Measurements from ENCODE around the gene ZNF668. TPM values are rescaled to one million over a fixed set of nuclear protein-coding genes. Genes with fewer than 3 reads are reported as not detected.
A peak's percentile ranks its signal among the peaks of the same experiment; 100 is the strongest.

ZNF668 gene
- total and polyA plus RNA-seq, 5 donors from 2014 or later = 6.4 to 16.8 (median 7.7) TPM

DNA sequence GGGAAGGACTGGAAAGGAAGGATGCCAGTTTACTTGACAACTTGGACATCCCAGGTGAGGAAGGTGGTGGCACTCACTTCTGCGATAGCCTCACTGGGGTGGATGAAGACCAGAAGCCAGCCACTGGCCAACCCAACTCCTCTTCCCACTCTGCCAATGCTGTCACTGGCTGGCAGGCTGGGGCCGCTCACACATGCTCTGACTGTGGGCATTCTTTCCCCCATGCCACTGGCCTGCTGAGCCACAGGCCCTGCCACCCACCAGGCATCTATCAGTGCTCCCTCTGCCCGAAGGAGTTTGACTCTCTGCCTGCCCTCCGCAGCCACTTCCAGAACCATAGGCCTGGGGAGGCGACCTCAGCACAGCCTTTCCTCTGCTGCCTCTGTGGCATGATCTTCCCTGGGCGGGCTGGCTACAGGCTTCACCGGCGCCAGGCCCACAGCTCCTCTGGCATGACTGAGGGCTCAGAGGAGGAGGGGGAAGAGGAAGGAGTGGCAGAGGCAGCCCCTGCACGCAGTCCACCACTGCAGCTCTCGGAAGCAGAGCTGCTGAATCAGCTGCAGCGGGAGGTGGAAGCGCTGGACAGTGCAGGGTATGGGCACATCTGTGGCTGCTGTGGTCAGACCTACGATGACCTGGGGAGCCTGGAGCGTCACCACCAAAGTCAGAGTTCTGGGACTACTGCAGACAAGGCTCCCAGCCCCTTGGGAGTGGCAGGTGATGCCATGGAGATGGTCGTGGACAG, 4.7 kb upstream of the ZNF668 start:
- no peaks in the 10 kb centered on the region for H3K9me3 ChIP-seq (ENCODE audit: control insufficient read depth in 2 of 2, low read length in 2 of 2)
- peaks cover 18% of the 10 kb centered on the region for H3K4me1 ChIP-seq (ENCODE audit: control insufficient read depth, insufficient read depth, low read length, poor library complexity, severe bottlenecking)
- no peaks in the 10 kb centered on the region for H3K9me3 Mint-ChIP-seq
- no peak for DNase-seq
- peaks cover 29% of the 10 kb centered on the region for H3K36me3 Mint-ChIP-seq
- ATAC-seq (ENCODE audit: low read depth in 2 of 2) = no peak
- H3K27ac ChIP-seq (ENCODE audit: insufficient read depth, low read length, poor library complexity, severe bottlenecking) = no peak overlapping the region
- H3K4me3 ChIP-seq (ENCODE audit: low read depth, low read length) = no peak overlapping the region
- peaks cover 42% of the 10 kb centered on the region for H3K36me3 ChIP-seq (ENCODE audit: control insufficient read depth, insufficient read depth, low read length)
- H3K27ac Mint-ChIP-seq = no peak overlapping the region
- H3K4me3 Mint-ChIP-seq = peak overlapping the region in 1 of 4 donors; percentile 62
- H3K27me3 ChIP-seq (ENCODE audit: control insufficient read depth, insufficient read depth, low read length) = no peaks in the 10 kb centered on the region
- peaks cover 5 to 50% (median 14%) of the 10 kb centered on the region in 4 donors for H3K4me1 Mint-ChIP-seq
- H3K27me3 Mint-ChIP-seq = peaks cover 3% of the 10 kb centered on the region

- Histone ChIP-seq H3K27ac (ENCODE audit: insufficient read depth, low read length, poor library complexity, severe bottlenecking) (no peak overlapping the region), H3K4me1 (ENCODE audit: control insufficient read depth, insufficient read depth, low read length, poor library complexity, severe bottlenecking) (peaks cover 19% of the 10 kb centered on the region), H3K9me3 (ENCODE audit: control insufficient read depth in 2 of 2, low read length in 2 of 2) (no peaks in the 10 kb centered on the region), H3K36me3 (ENCODE audit: control insufficient read depth, insufficient read depth, low read length) (peaks cover 42% of the 10 kb centered on the region), H3K27me3 (ENCODE audit: control insufficient read depth, insufficient read depth, low read length) (no peaks in the 10 kb centered on the region), H3K4me3 (ENCODE audit: low read depth, low read length) (no peak overlapping the region)
- DNase-seq (no peak), ATAC-seq (ENCODE audit: low read depth in 2 of 2) (no peak)
- H3K27me3 Mint-ChIP-seq = peaks cover 4% of the 10 kb centered on the region
- no peak overlapping the region for H3K27ac Mint-ChIP-seq
- H3K36me3 Mint-ChIP-seq = peaks cover 26% of the 10 kb centered on the region
- peak overlapping the region in 2 of 4 donors; percentile 15 to 27 for H3K4me3 Mint-ChIP-seq
- peaks cover 5 to 52% (median 15%) of the 10 kb centered on the region in 4 donors for H3K4me1 Mint-ChIP-seq
- H3K9me3 Mint-ChIP-seq = no peaks in the 10 kb centered on the region
Measured at GRCh38 chr16:31077592-31078396, 3.8 kb upstream of the ZNF668 start.

- Histone ChIP-seq H3K36me3 (ENCODE audit: control insufficient read depth, insufficient read depth, low read length) (peaks cover 42% of the 10 kb centered on the region), H3K27ac (ENCODE audit: insufficient read depth, low read length, poor library complexity, severe bottlenecking) (no peak overlapping the region), H3K9me3 (ENCODE audit: control insufficient read depth in 2 of 2, low read length in 2 of 2) (no peaks in the 10 kb centered on the region), H3K27me3 (ENCODE audit: control insufficient read depth, insufficient read depth, low read length) (no peaks in the 10 kb centered on the region), H3K4me3 (ENCODE audit: low read depth, low read length) (no peak overlapping the region), H3K4me1 (ENCODE audit: control insufficient read depth, insufficient read depth, low read length, poor library complexity, severe bottlenecking) (peaks cover 24% of the 10 kb centered on the region)
- Mint-ChIP-seq H3K4me1 (peaks cover 5 to 56% (median 22%) of the 10 kb centered on the region in 4 donors), H3K4me3 (peak overlapping the region in 2 of 4 donors; percentile 31 to 90), H3K9me3 (no peaks in the 10 kb centered on the region), H3K27ac (no peak overlapping the region), H3K27me3 (peaks cover 4% of the 10 kb centered on the region), H3K36me3 (peaks cover 26% of the 10 kb centered on the region)
- no peak for ATAC-seq (ENCODE audit: low read depth in 2 of 2)
- DNase-seq = no peak
Measured at GRCh38 chr16:31077024-31077423, 3.0 kb upstream of the ZNF668 start.

GRCh38 chr16:31076319-31076718, 2.3 kb upstream of the ZNF668 start:
- Histone ChIP-seq H3K4me3 (ENCODE audit: low read depth, low read length) (no peak overlapping the region), H3K27ac (ENCODE audit: insufficient read depth, low read length, poor library complexity, severe bottlenecking) (no peak overlapping the region), H3K36me3 (ENCODE audit: control insufficient read depth, insufficient read depth, low read length) (peaks cover 42% of the 10 kb centered on the region), H3K9me3 (ENCODE audit: control insufficient read depth in 2 of 2, low read length in 2 of 2) (no peaks in the 10 kb centered on the region), H3K4me1 (ENCODE audit: control insufficient read depth, insufficient read depth, low read length, poor library complexity, severe bottlenecking) (peaks cover 30% of the 10 kb centered on the region), H3K27me3 (ENCODE audit: control insufficient read depth, insufficient read depth, low read length) (no peaks in the 10 kb centered on the region)
- H3K27ac Mint-ChIP-seq = no peak overlapping the region
- peaks cover 5 to 58% (median 28%) of the 10 kb centered on the region in 4 donors for H3K4me1 Mint-ChIP-seq
- H3K4me3 Mint-ChIP-seq = peak overlapping the region in 2 of 4 donors; percentile 90 to 92
- no peaks in the 10 kb centered on the region for H3K9me3 Mint-ChIP-seq
- DNase-seq = no peak
- peaks cover 4% of the 10 kb centered on the region for H3K27me3 Mint-ChIP-seq
- peaks cover 26% of the 10 kb centered on the region for H3K36me3 Mint-ChIP-seq
- no peak for ATAC-seq (ENCODE audit: low read depth in 2 of 2)

DNA sequence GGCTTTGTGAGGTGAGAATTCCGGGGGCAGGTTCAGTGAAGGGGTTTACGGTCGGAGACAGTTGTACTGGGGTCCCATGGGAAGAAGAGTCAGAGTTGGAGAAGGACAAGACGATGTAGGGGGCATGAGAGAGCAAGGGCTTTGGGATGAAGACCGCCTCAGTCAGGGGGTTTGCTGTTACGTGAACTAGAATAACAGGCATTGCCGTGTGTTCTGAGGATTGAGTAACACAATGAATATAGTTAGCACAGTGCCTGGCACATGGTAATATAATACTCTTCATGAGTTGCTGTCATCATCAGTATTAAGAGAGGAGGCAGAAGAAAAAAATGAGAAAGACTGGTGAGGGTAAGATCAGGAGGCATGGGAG, 759 bp upstream of the ZNF668 start:
- H3K4me3 ChIP-seq (ENCODE audit: low read depth, low read length) = peak overlapping the region; percentile 100
- peaks cover 5 to 55% (median 28%) of the 10 kb centered on the region in 4 donors for H3K4me1 Mint-ChIP-seq
- no peaks in the 10 kb centered on the region for H3K9me3 ChIP-seq (ENCODE audit: control insufficient read depth in 2 of 2, low read length in 2 of 2)
- no peak for ATAC-seq (ENCODE audit: low read depth in 2 of 2)
- peak overlapping the region; percentile 96 for H3K27ac ChIP-seq (ENCODE audit: insufficient read depth, low read length, poor library complexity, severe bottlenecking)
- H3K27me3 Mint-ChIP-seq = peaks cover 4% of the 10 kb centered on the region
- H3K27me3 ChIP-seq (ENCODE audit: control insufficient read depth, insufficient read depth, low read length) = no peaks in the 10 kb centered on the region
- peaks cover 23% of the 10 kb centered on the region for H3K36me3 Mint-ChIP-seq
- DNase-seq = no peak
- peak overlapping the region; percentile 97 to 100 (median 99) for H3K27ac Mint-ChIP-seq
- H3K36me3 ChIP-seq (ENCODE audit: control insufficient read depth, insufficient read depth, low read length) = peaks cover 29% of the 10 kb centered on the region
- H3K4me3 Mint-ChIP-seq = peak overlapping the region; percentile 90 to 97 (median 93)
- H3K4me1 ChIP-seq (ENCODE audit: control insufficient read depth, insufficient read depth, low read length, poor library complexity, severe bottlenecking) = peaks cover 30% of the 10 kb centered on the region
- H3K9me3 Mint-ChIP-seq = no peaks in the 10 kb centered on the region

DNA sequence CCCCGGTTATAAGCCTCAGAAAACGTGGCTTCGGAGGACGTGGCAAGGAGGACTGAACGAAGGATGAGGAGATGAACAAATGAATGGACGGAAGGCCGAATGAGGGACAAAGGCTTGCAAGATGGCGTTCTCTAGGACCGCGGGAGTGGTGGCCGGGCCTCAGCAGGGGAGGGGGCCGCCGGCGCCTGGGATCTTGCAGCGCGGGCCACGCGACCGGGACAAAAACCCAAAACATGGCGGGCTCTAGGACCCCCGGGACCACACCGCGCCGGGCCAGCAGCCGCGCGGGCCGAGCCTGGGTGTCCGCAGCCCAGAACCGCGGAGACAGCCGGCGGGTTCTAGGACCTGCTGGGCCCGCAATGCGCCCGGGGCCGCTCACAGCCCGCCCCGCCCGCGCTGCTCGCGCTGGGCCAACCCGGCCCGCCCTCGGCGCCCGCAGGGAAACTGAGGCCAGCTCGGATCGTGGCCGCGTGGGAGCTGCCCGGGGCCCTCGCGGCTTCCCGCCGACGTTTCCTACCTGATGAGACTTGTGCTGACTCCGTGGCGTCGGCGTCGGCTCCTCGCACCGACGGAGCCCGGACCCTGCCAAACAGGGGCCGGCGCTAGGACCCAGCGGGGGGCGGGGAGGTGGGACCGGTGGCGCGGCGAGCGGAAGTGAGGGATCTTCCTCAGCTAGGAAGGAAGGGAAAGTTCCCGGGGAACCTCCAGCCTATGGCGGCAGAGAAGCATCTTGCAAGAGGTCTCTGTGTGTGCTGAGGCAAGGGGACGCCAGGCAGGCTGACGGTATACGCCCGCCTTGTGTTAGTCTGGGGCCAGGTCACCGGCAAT, 684 bp downstream of the ZNF668 start:
- Mint-ChIP-seq H3K27me3 (peaks cover 4% of the 10 kb centered on the region), H3K9me3 (no peaks in the 10 kb centered on the region), H3K36me3 (peaks cover 15% of the 10 kb centered on the region), H3K27ac (peak overlapping the region; percentile 85 to 100 (median 97)), H3K4me3 (peak overlapping the region; percentile 90 to 98 (median 98)), H3K4me1 (peaks cover 5 to 53% (median 34%) of the 10 kb centered on the region in 4 donors)
- no peaks in the 10 kb centered on the region for H3K27me3 ChIP-seq (ENCODE audit: control insufficient read depth, insufficient read depth, low read length)
- DNase-seq (peak; percentile 83 to 91 (median 85)), ATAC-seq (ENCODE audit: low read depth in 2 of 2) (peak; percentile 47 to 52)
- peaks cover 20% of the 10 kb centered on the region for H3K36me3 ChIP-seq (ENCODE audit: control insufficient read depth, insufficient read depth, low read length)
- H3K9me3 ChIP-seq (ENCODE audit: control insufficient read depth in 2 of 2, low read length in 2 of 2) = no peaks in the 10 kb centered on the region
- H3K4me1 ChIP-seq (ENCODE audit: control insufficient read depth, insufficient read depth, low read length, poor library complexity, severe bottlenecking) = peaks cover 30% of the 10 kb centered on the region
- H3K4me3 ChIP-seq (ENCODE audit: low read depth, low read length) = peak overlapping the region; percentile 100
- H3K27ac ChIP-seq (ENCODE audit: insufficient read depth, low read length, poor library complexity, severe bottlenecking) = peak overlapping the region; percentile 96

DNA sequence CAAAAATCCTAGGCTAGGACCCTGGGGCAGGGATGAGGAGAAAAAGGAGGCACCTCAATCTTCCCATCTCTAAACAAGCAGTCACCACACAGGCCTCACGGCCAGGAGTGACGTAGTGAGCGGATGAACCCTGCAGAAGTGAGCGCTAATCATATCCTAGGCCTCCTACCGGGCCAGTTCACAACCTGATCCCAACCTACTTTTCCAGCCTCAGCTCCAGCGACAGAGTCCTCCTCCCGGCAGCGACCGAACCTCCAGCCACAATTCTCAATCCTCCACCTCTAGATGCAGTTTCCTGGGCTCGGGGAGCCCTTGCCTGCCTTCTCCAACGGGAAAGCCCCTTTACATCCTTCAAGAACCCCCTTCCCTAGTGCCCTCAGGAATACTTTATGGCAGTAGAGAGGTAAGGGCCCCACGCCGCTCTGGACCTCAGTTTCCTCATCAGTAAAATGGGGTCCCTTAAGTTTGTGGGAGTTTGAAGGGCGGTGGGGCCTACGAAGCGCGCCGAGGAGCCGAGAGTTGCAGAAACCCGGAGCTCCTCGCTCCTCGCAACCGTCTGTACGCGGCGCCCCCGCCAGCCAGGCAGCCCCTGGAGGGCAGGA, 1.4 kb downstream of the ZNF668 start:
- peaks cover 30% of the 10 kb centered on the region for H3K4me1 ChIP-seq (ENCODE audit: control insufficient read depth, insufficient read depth, low read length, poor library complexity, severe bottlenecking)
- Mint-ChIP-seq H3K27me3 (peaks cover 4% of the 10 kb centered on the region), H3K4me3 (peak overlapping the region; percentile 90 to 98 (median 98)), H3K36me3 (peaks cover 8% of the 10 kb centered on the region), H3K9me3 (no peaks in the 10 kb centered on the region), H3K4me1 (peaks cover 5 to 49% (median 36%) of the 10 kb centered on the region in 4 donors), H3K27ac (peak overlapping the region; percentile 85 to 98 (median 95))
- H3K27ac ChIP-seq (ENCODE audit: insufficient read depth, low read length, poor library complexity, severe bottlenecking) = peak overlapping the region; percentile 96
- ATAC-seq (ENCODE audit: low read depth in 2 of 2) (no peak), DNase-seq (peak in 1 of 3 donors; percentile 58)
- H3K36me3 ChIP-seq (ENCODE audit: control insufficient read depth, insufficient read depth, low read length) = peaks cover 14% of the 10 kb centered on the region
- peak overlapping the region; percentile 81 for H3K4me3 ChIP-seq (ENCODE audit: low read depth, low read length)
- no peaks in the 10 kb centered on the region for H3K27me3 ChIP-seq (ENCODE audit: control insufficient read depth, insufficient read depth, low read length)
- no peaks in the 10 kb centered on the region for H3K9me3 ChIP-seq (ENCODE audit: control insufficient read depth in 2 of 2, low read length in 2 of 2)

All from CD4-positive, CD25-positive, alpha-beta regulatory T cell (primary cell).